MCF 10A (cell line): ENCODE results near the gene QSOX1. TPM values are rescaled to one million over a fixed set of nuclear protein-coding genes. Genes with fewer than 3 reads are reported as not detected.

Source experiments
- BruUV-seq: library from RNA; stranded (reverse); fragments of 400-500 nt; replicated peaks from 2 replicates; lab custom pipeline; 2021; lab: Mats Ljungman, UMichigan
- CTCF ChIA-PET: fragments of 300-600 bp; sonication (Branson Sonifier 250); formaldehyde crosslinking; extraction: SDS; loops from one replicate; lab custom pipeline; 2021; ENCODE audit warnings: antibody characterized with exemption, inconsistent platforms; lab: Yijun Ruan, JAX
- POLR2A ChIA-PET: fragments of 300-600, 350-650 bp; sonication (Branson Sonifier 250); formaldehyde crosslinking; extraction: SDS; loops from one replicate; lab custom pipeline; 2020; ENCODE audit warnings: antibody characterized with exemption, inconsistent platforms; lab: Yijun Ruan, JAX
- DNase-seq: peaks from one replicate; pipeline ENCODE4 v3.0.0-alpha.2; 2018; ENCODE audit not compliant: unreplicated experiment
- H3K27ac Mint-ChIP-seq: one replicate; pipeline ENCODE4 v1.8.0; 2022; ENCODE audit warnings: mild to moderate bottlenecking, low read depth, mixed read lengths; ENCODE audit not compliant: unreplicated experiment
- H3K27me3 Mint-ChIP-seq: one replicate; pipeline ENCODE4 v1.8.0; 2022; ENCODE audit warnings: mixed read lengths; ENCODE audit not compliant: insufficient read depth, unreplicated experiment
- H3K36me3 Mint-ChIP-seq: one replicate; pipeline ENCODE4 v1.8.0; 2022; ENCODE audit warnings: mild to moderate bottlenecking, moderate library complexity, mixed read lengths; ENCODE audit not compliant: insufficient read depth, unreplicated experiment
- H3K4me1 Mint-ChIP-seq: one replicate; pipeline ENCODE4 v1.8.0; 2022; ENCODE audit warnings: mixed read lengths; ENCODE audit not compliant: insufficient read depth, unreplicated experiment
- H3K4me3 Mint-ChIP-seq: one replicate; pipeline ENCODE4 v1.8.0; 2022; ENCODE audit warnings: mild to moderate bottlenecking, moderate library complexity, mixed read lengths; ENCODE audit not compliant: unreplicated experiment
- H3K9me3 Mint-ChIP-seq: one replicate; pipeline ENCODE4 v1.8.0; 2022; ENCODE audit warnings: mixed read lengths; ENCODE audit not compliant: unreplicated experiment
- intact Hi-C: fragments of 100-400 bp; cut with micrococcal nuclease; formaldehyde crosslinking; loops from 2 replicates; pipeline ENCODE4 v1.14.1; 2022
- total RNA-seq: library from RNA; stranded (reverse); gene quantifications from 2 replicates; pipeline ENCODE4 v1.2.3, GENCODE V29; 2022
- TF ChIP-seq, protein P1 (sequence below): fragments of 200-600 bp; IDR thresholded peaks from one replicate; pipeline ENCODE4 v1.8.0; 2022; ENCODE audit warnings: antibody characterized with exemption, mild to moderate bottlenecking; ENCODE audit not compliant: unreplicated experiment

The QSOX1 gene
- total RNA-seq, 1 experiment from 2014 or later = 309 TPM

DNA sequence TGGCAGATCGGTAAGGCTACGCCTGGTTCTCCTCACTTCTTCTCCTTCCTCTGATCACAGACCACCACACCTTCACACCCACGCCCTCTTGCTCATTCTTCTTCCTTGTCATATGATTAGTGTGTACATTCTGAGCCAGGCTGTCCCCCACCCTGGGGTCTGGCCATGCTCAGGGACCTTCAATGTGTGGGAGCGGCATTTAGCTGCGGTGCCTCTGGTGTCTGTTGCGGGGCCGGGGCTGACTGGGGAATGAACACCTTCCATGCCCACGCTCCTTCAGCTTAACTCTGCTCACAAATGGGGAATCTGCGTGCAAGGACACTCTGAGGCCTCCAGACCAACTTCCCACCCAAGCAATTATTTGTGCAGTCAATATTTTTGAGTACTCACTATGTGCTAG lies 29.4 kb downstream of the QSOX1 start:
- Mint-ChIP-seq H3K4me1 (no peaks in the 10 kb centered on the region), H3K27me3 (no peaks in the 10 kb centered on the region), H3K36me3 (peaks cover 58% of the 10 kb centered on the region), H3K9me3 (no peaks in the 10 kb centered on the region), H3K4me3 (no peak overlapping the region), H3K27ac (peak overlapping the region; percentile 2)
- no peak for DNase-seq
- BruUV-seq = no TSS peak
- ChIA-PET CTCF (interaction anchor here (1.1 to 8.9 kb wide), 6 partner anchors 16 to 477 kb away, joined by 3 to 174 read pairs (median 9); no protein-coding TSS in a partner anchor), POLR2A (interaction anchor here (1.2 kb wide), 1 partner anchor 60 kb away, joined by 3 read pairs; no protein-coding TSS in a partner anchor)
- TF ChIP-seq, protein P1, sequence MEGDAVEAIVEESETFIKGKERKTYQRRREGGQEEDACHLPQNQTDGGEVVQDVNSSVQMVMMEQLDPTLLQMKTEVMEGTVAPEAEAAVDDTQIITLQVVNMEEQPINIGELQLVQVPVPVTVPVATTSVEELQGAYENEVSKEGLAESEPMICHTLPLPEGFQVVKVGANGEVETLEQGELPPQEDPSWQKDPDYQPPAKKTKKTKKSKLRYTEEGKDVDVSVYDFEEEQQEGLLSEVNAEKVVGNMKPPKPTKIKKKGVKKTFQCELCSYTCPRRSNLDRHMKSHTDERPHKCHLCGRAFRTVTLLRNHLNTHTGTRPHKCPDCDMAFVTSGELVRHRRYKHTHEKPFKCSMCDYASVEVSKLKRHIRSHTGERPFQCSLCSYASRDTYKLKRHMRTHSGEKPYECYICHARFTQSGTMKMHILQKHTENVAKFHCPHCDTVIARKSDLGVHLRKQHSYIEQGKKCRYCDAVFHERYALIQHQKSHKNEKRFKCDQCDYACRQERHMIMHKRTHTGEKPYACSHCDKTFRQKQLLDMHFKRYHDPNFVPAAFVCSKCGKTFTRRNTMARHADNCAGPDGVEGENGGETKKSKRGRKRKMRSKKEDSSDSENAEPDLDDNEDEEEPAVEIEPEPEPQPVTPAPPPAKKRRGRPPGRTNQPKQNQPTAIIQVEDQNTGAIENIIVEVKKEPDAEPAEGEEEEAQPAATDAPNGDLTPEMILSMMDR = no peak
- intact Hi-C loops = no loop called here

DNA sequence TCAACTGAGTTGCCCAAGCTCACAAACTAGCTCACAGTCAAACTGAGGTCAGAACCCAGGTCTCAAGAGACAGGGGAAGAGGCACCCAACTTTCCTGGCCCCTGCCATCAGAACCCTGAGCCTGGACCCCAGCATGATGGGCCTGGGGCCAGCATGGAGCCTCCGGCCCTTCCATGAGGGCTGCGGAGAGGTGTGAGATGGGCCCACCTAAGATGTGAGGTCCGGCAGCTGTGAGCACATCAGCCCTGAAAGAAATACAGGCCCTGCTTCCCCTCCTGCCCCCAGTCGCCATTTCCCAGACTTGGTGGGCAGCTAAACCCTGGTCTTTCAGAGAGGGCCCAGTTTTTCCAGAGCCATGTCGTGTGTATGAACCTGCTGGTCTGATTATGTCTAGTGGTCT lies 30.6 kb downstream of the QSOX1 start:
- POLR2A ChIA-PET = no interaction called here
- intact Hi-C loops = loop anchor here (5.0 kb wide), 1 partner anchor 52 kb away; no protein-coding TSS in a partner anchor

DNA sequence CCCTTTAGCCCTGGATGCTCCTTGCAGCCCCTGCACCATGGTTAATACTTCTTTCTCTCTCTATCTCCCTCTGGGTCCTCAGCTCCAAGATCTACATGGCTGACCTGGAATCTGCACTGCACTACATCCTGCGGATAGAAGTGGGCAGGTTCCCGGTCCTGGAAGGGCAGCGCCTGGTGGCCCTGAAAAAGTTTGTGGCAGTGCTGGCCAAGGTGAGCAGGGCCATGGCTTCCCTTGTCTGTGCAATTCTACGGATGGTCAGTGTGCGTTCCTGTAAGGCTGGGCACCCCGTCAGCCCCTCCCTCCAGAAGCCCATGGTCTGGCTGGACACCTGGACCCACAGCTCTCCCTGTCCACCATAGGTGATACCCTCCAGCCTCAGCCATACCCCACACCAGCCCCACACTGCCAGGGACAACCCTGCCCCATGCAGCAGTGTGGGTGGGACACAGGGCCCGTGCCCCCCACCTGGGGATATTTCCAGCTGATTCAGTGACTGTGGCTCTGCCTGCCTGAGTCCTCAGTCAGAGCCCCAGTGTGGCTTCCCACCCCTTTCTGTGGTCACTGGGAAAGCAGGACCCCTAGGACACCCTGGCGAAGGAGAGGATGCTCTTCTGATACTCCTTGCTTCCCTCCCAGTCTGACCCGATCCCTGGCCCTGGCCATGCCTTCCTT lies 31.4 kb downstream of the QSOX1 start:
- no TSS peak for BruUV-seq
- Mint-ChIP-seq H3K27ac (peak overlapping the region; percentile 50), H3K27me3 (no peaks in the 10 kb centered on the region), H3K4me1 (no peaks in the 10 kb centered on the region), H3K36me3 (peaks cover 76% of the 10 kb centered on the region), H3K4me3 (no peak overlapping the region), H3K9me3 (no peaks in the 10 kb centered on the region)
- TF ChIP-seq, protein P1 = no peak
- ChIA-PET CTCF (interaction anchor here (0.6 to 5.3 kb wide), 14 partner anchors 8 to 805 kb away, joined by 3 to 79 read pairs (median 4); no protein-coding TSS in a partner anchor), POLR2A (no interaction called here)
- intact Hi-C loops = loop anchor here (5.0 kb wide), 1 partner anchor 51 kb away; no protein-coding TSS in a partner anchor
- no peak for DNase-seq

More for the DNA sequence above, 30.6 kb downstream of the QSOX1 start:
- no peaks in the 10 kb centered on the region for H3K9me3 Mint-ChIP-seq
- peaks cover 68% of the 10 kb centered on the region for H3K36me3 Mint-ChIP-seq
- BruUV-seq = no TSS peak
- DNase-seq = no peak
- CTCF ChIA-PET = interaction anchor here (0.6 to 8.9 kb wide), 10 partner anchors 15 to 370 kb away, joined by 3 to 174 read pairs (median 5); no protein-coding TSS in a partner anchor
- H3K4me1 Mint-ChIP-seq = no peaks in the 10 kb centered on the region
- H3K27ac Mint-ChIP-seq = no peak overlapping the region
- TF ChIP-seq, protein P1 = no peak
- H3K4me3 Mint-ChIP-seq = no peak overlapping the region
- H3K27me3 Mint-ChIP-seq = no peaks in the 10 kb centered on the region

DNA sequence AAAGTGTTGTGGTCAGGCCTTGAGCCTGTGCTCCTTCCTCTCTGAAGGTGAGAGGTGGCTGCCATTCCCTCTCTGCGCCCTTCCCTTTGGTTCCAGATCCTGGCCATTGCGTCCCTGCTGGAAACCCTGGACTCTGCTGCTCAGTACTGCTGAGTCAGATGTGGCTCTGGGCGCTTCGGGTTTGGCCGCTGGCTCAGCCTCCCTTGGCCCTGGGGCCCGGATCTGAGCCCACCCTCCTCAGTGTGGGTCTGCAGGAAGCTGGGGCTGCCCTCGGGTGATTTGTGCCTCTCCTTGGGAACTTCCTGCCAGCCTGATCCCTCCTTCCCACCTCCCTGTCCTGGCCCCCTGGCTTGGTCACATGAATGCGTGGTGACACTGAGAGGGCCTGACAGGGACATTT lies 32.2 kb downstream of the QSOX1 start:
- no peak overlapping the region for H3K4me3 Mint-ChIP-seq
- H3K9me3 Mint-ChIP-seq = no peaks in the 10 kb centered on the region
- no TSS peak for BruUV-seq
- H3K27ac Mint-ChIP-seq = peak overlapping the region; percentile 50
- POLR2A ChIA-PET = no interaction called here
- CTCF ChIA-PET = interaction anchor here (0.6 to 5.3 kb wide), 22 partner anchors 9 to 804 kb away, joined by 3 to 79 read pairs (median 4); no protein-coding TSS in a partner anchor
- H3K4me1 Mint-ChIP-seq = no peaks in the 10 kb centered on the region
- intact Hi-C loops = loop anchor here (5.0 kb wide), 1 partner anchor 50 kb away; no protein-coding TSS in a partner anchor
- no peaks in the 10 kb centered on the region for H3K27me3 Mint-ChIP-seq
- TF ChIP-seq, protein P1 = no peak
- no peak for DNase-seq
- H3K36me3 Mint-ChIP-seq = peaks cover 84% of the 10 kb centered on the region
